ENCODE results near the gene CLN3. TPM values are rescaled to one million over a fixed set of nuclear protein-coding genes. Genes with fewer than 3 reads are reported as not detected.

The CLN3 gene
- total RNA-seq, 1 experiment from 2014 or later = 19.7 TPM

- no peaks in the 10 kb centered on the region for H3K36me3 Mint-ChIP-seq (ENCODE audit: insufficient read depth, unreplicated experiment)
- CTCF ChIA-PET = interaction anchor here (0.6 to 0.7 kb wide), 2 partner anchors 28 to 32 kb away, joined by 3 read pairs; partner anchors contain the start of gene NPIPB7
- no TSS peak for BruUV-seq (replicated peaks)
- TF ChIP-seq, protein P1, sequence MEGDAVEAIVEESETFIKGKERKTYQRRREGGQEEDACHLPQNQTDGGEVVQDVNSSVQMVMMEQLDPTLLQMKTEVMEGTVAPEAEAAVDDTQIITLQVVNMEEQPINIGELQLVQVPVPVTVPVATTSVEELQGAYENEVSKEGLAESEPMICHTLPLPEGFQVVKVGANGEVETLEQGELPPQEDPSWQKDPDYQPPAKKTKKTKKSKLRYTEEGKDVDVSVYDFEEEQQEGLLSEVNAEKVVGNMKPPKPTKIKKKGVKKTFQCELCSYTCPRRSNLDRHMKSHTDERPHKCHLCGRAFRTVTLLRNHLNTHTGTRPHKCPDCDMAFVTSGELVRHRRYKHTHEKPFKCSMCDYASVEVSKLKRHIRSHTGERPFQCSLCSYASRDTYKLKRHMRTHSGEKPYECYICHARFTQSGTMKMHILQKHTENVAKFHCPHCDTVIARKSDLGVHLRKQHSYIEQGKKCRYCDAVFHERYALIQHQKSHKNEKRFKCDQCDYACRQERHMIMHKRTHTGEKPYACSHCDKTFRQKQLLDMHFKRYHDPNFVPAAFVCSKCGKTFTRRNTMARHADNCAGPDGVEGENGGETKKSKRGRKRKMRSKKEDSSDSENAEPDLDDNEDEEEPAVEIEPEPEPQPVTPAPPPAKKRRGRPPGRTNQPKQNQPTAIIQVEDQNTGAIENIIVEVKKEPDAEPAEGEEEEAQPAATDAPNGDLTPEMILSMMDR (IDR thresholded peaks at IDR 0.05; ENCODE audit: unreplicated experiment) = no peak
- H3K4me1 Mint-ChIP-seq (ENCODE audit: insufficient read depth, unreplicated experiment) = no peaks in the 10 kb centered on the region
- H3K4me3 Mint-ChIP-seq (ENCODE audit: unreplicated experiment) = no peak overlapping the region
- H3K27ac Mint-ChIP-seq (ENCODE audit: low read depth, unreplicated experiment) = no peak overlapping the region
- no peaks in the 10 kb centered on the region for H3K9me3 Mint-ChIP-seq (ENCODE audit: unreplicated experiment)
- POLR2A ChIA-PET = no interaction called here
- H3K27me3 Mint-ChIP-seq (ENCODE audit: insufficient read depth, unreplicated experiment) = peaks cover 13% of the 10 kb centered on the region
- DNase-seq (ENCODE audit: unreplicated experiment) = no peak
- intact Hi-C loops (cut with micrococcal nuclease) = no loop called here
Observed at GRCh38 chr16:28499854-28500253, 8.0 kb upstream of the CLN3 start.

GRCh38 chr16:28498666-28499381 is 7.0 kb upstream of the CLN3 start:
- H3K36me3 Mint-ChIP-seq (ENCODE audit: insufficient read depth, unreplicated experiment) = no peaks in the 10 kb centered on the region
- peaks cover 13% of the 10 kb centered on the region for H3K27me3 Mint-ChIP-seq (ENCODE audit: insufficient read depth, unreplicated experiment)
- POLR2A ChIA-PET = no interaction called here
- intact Hi-C loops (cut with micrococcal nuclease) = no loop called here
- DNase-seq (ENCODE audit: unreplicated experiment) = no peak
- H3K4me3 Mint-ChIP-seq (ENCODE audit: unreplicated experiment) = no peak overlapping the region
- no peak overlapping the region for H3K27ac Mint-ChIP-seq (ENCODE audit: low read depth, unreplicated experiment)
- H3K4me1 Mint-ChIP-seq (ENCODE audit: insufficient read depth, unreplicated experiment) = no peaks in the 10 kb centered on the region
- BruUV-seq (replicated peaks) = no TSS peak
- TF ChIP-seq, protein P1 (IDR thresholded peaks at IDR 0.05; ENCODE audit: unreplicated experiment) = no peak
- CTCF ChIA-PET = no interaction called here
- no peaks in the 10 kb centered on the region for H3K9me3 Mint-ChIP-seq (ENCODE audit: unreplicated experiment)

DNA sequence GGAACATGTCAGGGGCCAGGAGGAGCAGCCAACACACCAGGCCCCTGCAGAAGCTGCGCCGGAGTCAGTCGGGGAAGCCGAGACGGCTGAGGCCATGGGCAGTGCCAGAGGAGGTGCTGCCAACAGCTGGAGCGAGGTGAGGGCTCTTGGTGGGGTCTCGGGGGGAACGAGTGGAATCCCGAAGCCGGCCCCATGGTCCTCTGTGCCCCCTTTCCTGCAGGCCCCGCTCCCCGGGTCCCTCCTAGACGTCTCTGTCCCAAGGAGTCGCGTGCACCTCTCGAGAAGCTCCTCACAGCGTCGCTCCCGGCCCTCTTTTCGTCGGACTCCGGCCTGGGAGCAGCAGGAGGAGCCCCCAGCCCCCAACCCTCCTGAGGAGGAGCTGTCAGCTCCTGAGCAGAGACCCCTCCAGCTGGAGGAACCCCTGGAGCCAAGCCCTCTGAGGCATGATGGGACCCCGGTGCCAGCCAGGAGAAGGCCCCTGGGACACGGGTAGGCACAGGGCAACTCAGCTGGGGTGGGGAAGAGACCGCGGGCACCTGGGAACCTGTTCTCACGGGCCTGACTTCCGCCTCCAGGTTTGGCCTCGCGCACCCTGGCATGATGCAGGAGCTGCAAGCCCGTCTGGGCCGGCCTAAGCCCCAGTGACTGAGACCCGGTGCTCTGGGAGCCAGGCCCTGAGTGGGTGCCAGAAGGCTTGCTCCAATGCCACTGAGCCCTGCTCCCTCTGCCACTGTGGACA is 6.2 kb upstream of the CLN3 start:
- H3K36me3 Mint-ChIP-seq (ENCODE audit: insufficient read depth, unreplicated experiment) = no peaks in the 10 kb centered on the region
- CTCF ChIA-PET = interaction anchor here (0.6 kb wide), 1 partner anchor 480 kb away, joined by 3 read pairs; no protein-coding TSS in a partner anchor
- no peaks in the 10 kb centered on the region for H3K9me3 Mint-ChIP-seq (ENCODE audit: unreplicated experiment)
- POLR2A ChIA-PET = no interaction called here
- no peak overlapping the region for H3K27ac Mint-ChIP-seq (ENCODE audit: low read depth, unreplicated experiment)
- H3K4me3 Mint-ChIP-seq (ENCODE audit: unreplicated experiment) = no peak overlapping the region
- TF ChIP-seq, protein P1 (IDR thresholded peaks at IDR 0.05; ENCODE audit: unreplicated experiment) = no peak
- no TSS peak for BruUV-seq (replicated peaks)
- no peaks in the 10 kb centered on the region for H3K4me1 Mint-ChIP-seq (ENCODE audit: insufficient read depth, unreplicated experiment)
- H3K27me3 Mint-ChIP-seq (ENCODE audit: insufficient read depth, unreplicated experiment) = peaks cover 13% of the 10 kb centered on the region
- intact Hi-C loops (cut with micrococcal nuclease) = no loop called here
- no peak for DNase-seq (ENCODE audit: unreplicated experiment)

DNA sequence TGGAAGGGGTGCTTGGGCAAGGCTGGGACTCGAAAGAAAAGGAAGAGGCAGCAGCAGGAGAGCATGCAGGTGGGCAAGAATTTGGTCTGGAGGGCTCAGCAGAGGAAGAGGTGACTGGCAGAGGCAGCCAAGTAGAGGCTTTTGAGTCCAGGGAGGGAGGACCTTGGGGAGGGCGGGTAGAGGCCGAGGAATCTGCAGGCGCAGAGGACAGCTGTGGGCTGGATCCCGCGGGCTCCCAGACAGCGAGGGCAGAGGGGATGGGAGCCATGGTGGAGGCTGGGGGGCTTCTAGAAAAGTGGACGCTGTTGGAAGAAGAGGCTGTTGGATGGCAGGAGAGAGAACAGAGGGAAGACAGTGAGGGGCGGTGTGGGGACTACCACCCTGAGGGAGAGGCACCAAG is 5.5 kb upstream of the CLN3 start:
- intact Hi-C loops (cut with micrococcal nuclease) = no loop called here
- Mint-ChIP-seq H3K27ac (ENCODE audit: low read depth, unreplicated experiment) (no peak overlapping the region), H3K4me1 (ENCODE audit: insufficient read depth, unreplicated experiment) (no peaks in the 10 kb centered on the region), H3K36me3 (ENCODE audit: insufficient read depth, unreplicated experiment) (no peaks in the 10 kb centered on the region), H3K27me3 (ENCODE audit: insufficient read depth, unreplicated experiment) (peaks cover 13% of the 10 kb centered on the region), H3K9me3 (ENCODE audit: unreplicated experiment) (no peaks in the 10 kb centered on the region), H3K4me3 (ENCODE audit: unreplicated experiment) (no peak overlapping the region)
- BruUV-seq (replicated peaks) = no TSS peak
- POLR2A ChIA-PET = interaction anchor here (1.1 kb wide), 1 partner anchor 37 kb away, joined by 3 read pairs; no protein-coding TSS in a partner anchor
- TF ChIP-seq, protein P1 (IDR thresholded peaks at IDR 0.05; ENCODE audit: unreplicated experiment) = no peak
- no peak for DNase-seq (ENCODE audit: unreplicated experiment)
- CTCF ChIA-PET = no interaction called here
